Activated T-helper 2 cell treated with anti-CD3 and anti-CD28 coated beads, Interferon-gamma antibody, Interleukin-2, Interleukin-4, amounts not matched to agents 10 μg/mL and 5 μg/mL and 100 μg/mL, durations not matched to agents 14 hours and 24 hours and 36 hours (primary cell): Measurements from ENCODE around the gene KIF16B. TPM values are rescaled to one million over a fixed set of nuclear protein-coding genes. Genes with fewer than 3 reads are reported as not detected.

Experiments
- DNase-seq: peaks from one replicate; pipeline ENCODE4 v3.0.0; 2021; ENCODE audit warnings: low spot score
- H3K27ac Mint-ChIP-seq: one replicate; pipeline ENCODE4 v1.8.0; 2021; ENCODE audit warnings: mixed read lengths
- H3K27me3 Mint-ChIP-seq: one replicate; pipeline ENCODE4 v1.8.0; 2021; ENCODE audit warnings: low read depth, mixed read lengths
- H3K36me3 Mint-ChIP-seq: one replicate; pipeline ENCODE4 v1.8.0; 2021; ENCODE audit warnings: low read depth, mixed read lengths
- H3K4me1 Mint-ChIP-seq: one replicate; pipeline ENCODE4 v1.8.0; 2021; ENCODE audit warnings: low read depth, mixed read lengths
- H3K4me3 Mint-ChIP-seq: one replicate; pipeline ENCODE4 v1.8.0; 2021; ENCODE audit warnings: low read depth, mild to moderate bottlenecking, moderate library complexity, mixed read lengths
- H3K9me3 Mint-ChIP-seq: one replicate; pipeline ENCODE4 v1.8.0; 2021; ENCODE audit warnings: mixed read lengths
- intact Hi-C: fragments of 100-400 bp; cut with micrococcal nuclease; formaldehyde crosslinking; loops from one replicate; pipeline ENCODE4 v1.15.1; 2023
- total RNA-seq: library from RNA; stranded (reverse); gene quantifications from 2 replicates; pipeline ENCODE4 v1.2.3, GENCODE V29; 2022

KIF16B gene
- total RNA-seq, 1 donor from 2014 or later = 6.8 TPM

- no peaks in the 10 kb centered on the region for H3K36me3 Mint-ChIP-seq
- H3K4me3 Mint-ChIP-seq = no peak overlapping the region
- no peaks in the 10 kb centered on the region for H3K9me3 Mint-ChIP-seq
- DNase-seq = no peak
- H3K27me3 Mint-ChIP-seq = no peaks in the 10 kb centered on the region
- peaks cover under 1% of the 10 kb centered on the region for H3K4me1 Mint-ChIP-seq
- intact Hi-C loops = no loop called here
- H3K27ac Mint-ChIP-seq = no peak overlapping the region
Measured at GRCh38 chr20:16560216-16560615, 13.0 kb downstream of the KIF16B start.

GRCh38 chr20:16556301-16556700, 16.9 kb downstream of the KIF16B start:
- Mint-ChIP-seq H3K27me3 (no peaks in the 10 kb centered on the region), H3K4me3 (no peak overlapping the region), H3K9me3 (no peaks in the 10 kb centered on the region), H3K4me1 (no peaks in the 10 kb centered on the region), H3K36me3 (no peaks in the 10 kb centered on the region), H3K27ac (no peak overlapping the region)
- no peak for DNase-seq
- intact Hi-C loops = no loop called here

GRCh38 chr20:16555754-16556153, 17.5 kb downstream of the KIF16B start:
- H3K36me3 Mint-ChIP-seq = no peaks in the 10 kb centered on the region
- H3K9me3 Mint-ChIP-seq = no peaks in the 10 kb centered on the region
- H3K27ac Mint-ChIP-seq = no peak overlapping the region

GRCh38 chr20:16554766-16555543, 18.3 kb downstream of the KIF16B start:
- no peaks in the 10 kb centered on the region for H3K9me3 Mint-ChIP-seq
- H3K27me3 Mint-ChIP-seq = no peaks in the 10 kb centered on the region
- H3K36me3 Mint-ChIP-seq = no peaks in the 10 kb centered on the region
- no peaks in the 10 kb centered on the region for H3K4me1 Mint-ChIP-seq
- intact Hi-C loops = no loop called here
- no peak overlapping the region for H3K4me3 Mint-ChIP-seq
- no peak for DNase-seq
- no peak overlapping the region for H3K27ac Mint-ChIP-seq

More at GRCh38 chr20:16555754-16556153, 17.5 kb downstream of the KIF16B start:
- H3K4me3 Mint-ChIP-seq = no peak overlapping the region
- intact Hi-C loops = no loop called here
- H3K27me3 Mint-ChIP-seq = no peaks in the 10 kb centered on the region
- no peaks in the 10 kb centered on the region for H3K4me1 Mint-ChIP-seq
- DNase-seq = no peak

- DNase-seq = no peak
- no peaks in the 10 kb centered on the region for H3K4me1 Mint-ChIP-seq
- H3K4me3 Mint-ChIP-seq = no peak overlapping the region
- H3K9me3 Mint-ChIP-seq = no peaks in the 10 kb centered on the region
- no peaks in the 10 kb centered on the region for H3K27me3 Mint-ChIP-seq
- no peaks in the 10 kb centered on the region for H3K36me3 Mint-ChIP-seq
- no peak overlapping the region for H3K27ac Mint-ChIP-seq
- intact Hi-C loops = no loop called here
Measured at GRCh38 chr20:16553684-16554083, 19.6 kb downstream of the KIF16B start.

GRCh38 chr20:16553101-16553500, 20.1 kb downstream of the KIF16B start:
- Mint-ChIP-seq H3K9me3 (no peaks in the 10 kb centered on the region), H3K36me3 (no peaks in the 10 kb centered on the region), H3K27ac (no peak overlapping the region), H3K27me3 (no peaks in the 10 kb centered on the region), H3K4me3 (no peak overlapping the region), H3K4me1 (no peaks in the 10 kb centered on the region)
- intact Hi-C loops = no loop called here
- no peak for DNase-seq

- no peaks in the 10 kb centered on the region for H3K36me3 Mint-ChIP-seq
- H3K9me3 Mint-ChIP-seq = no peaks in the 10 kb centered on the region
- intact Hi-C loops = no loop called here
- H3K4me3 Mint-ChIP-seq = no peak overlapping the region
- no peaks in the 10 kb centered on the region for H3K4me1 Mint-ChIP-seq
- H3K27me3 Mint-ChIP-seq = no peaks in the 10 kb centered on the region
- H3K27ac Mint-ChIP-seq = no peak overlapping the region
- no peak for DNase-seq
Measured at GRCh38 chr20:16552015-16552414, 21.2 kb downstream of the KIF16B start.

GRCh38 chr20:16551607-16552006, 21.6 kb downstream of the KIF16B start:
- Mint-ChIP-seq H3K27ac (no peak overlapping the region), H3K4me3 (no peak overlapping the region), H3K27me3 (no peaks in the 10 kb centered on the region), H3K36me3 (no peaks in the 10 kb centered on the region), H3K4me1 (no peaks in the 10 kb centered on the region), H3K9me3 (no peaks in the 10 kb centered on the region)
- DNase-seq = no peak
- intact Hi-C loops = no loop called here

GRCh38 chr20:16548068-16548672, 25.1 kb downstream of the KIF16B start:
- H3K27ac Mint-ChIP-seq = no peak overlapping the region
- no peaks in the 10 kb centered on the region for H3K9me3 Mint-ChIP-seq
- no peak overlapping the region for H3K4me3 Mint-ChIP-seq
- no peaks in the 10 kb centered on the region for H3K4me1 Mint-ChIP-seq
- no peak for DNase-seq
- intact Hi-C loops = no loop called here
- H3K27me3 Mint-ChIP-seq = no peaks in the 10 kb centered on the region
- H3K36me3 Mint-ChIP-seq = no peaks in the 10 kb centered on the region

GRCh38 chr20:16544949-16545348, 28.3 kb downstream of the KIF16B start:
- no peak for DNase-seq
- Mint-ChIP-seq H3K4me1 (no peaks in the 10 kb centered on the region), H3K27ac (no peak overlapping the region), H3K36me3 (no peaks in the 10 kb centered on the region), H3K4me3 (no peak overlapping the region), H3K9me3 (no peaks in the 10 kb centered on the region), H3K27me3 (no peaks in the 10 kb centered on the region)
- intact Hi-C loops = loop anchor here (1.0 kb wide), 1 partner anchor 21 kb away; no protein-coding TSS in a partner anchor

GRCh38 chr20:16542477-16542876, 30.8 kb downstream of the KIF16B start:
- no peaks in the 10 kb centered on the region for H3K9me3 Mint-ChIP-seq
- DNase-seq = no peak
- no peak overlapping the region for H3K27ac Mint-ChIP-seq
- no peak overlapping the region for H3K4me3 Mint-ChIP-seq
- H3K27me3 Mint-ChIP-seq = no peaks in the 10 kb centered on the region
- H3K36me3 Mint-ChIP-seq = no peaks in the 10 kb centered on the region
- peaks cover 4% of the 10 kb centered on the region for H3K4me1 Mint-ChIP-seq
- intact Hi-C loops = no loop called here

- no peaks in the 10 kb centered on the region for H3K27me3 Mint-ChIP-seq
- no peak overlapping the region for H3K4me3 Mint-ChIP-seq
- no peaks in the 10 kb centered on the region for H3K36me3 Mint-ChIP-seq
- H3K27ac Mint-ChIP-seq = no peak overlapping the region
- no peaks in the 10 kb centered on the region for H3K9me3 Mint-ChIP-seq
- peaks cover 4% of the 10 kb centered on the region for H3K4me1 Mint-ChIP-seq
- DNase-seq = no peak
- intact Hi-C loops = no loop called here
Measured at GRCh38 chr20:16541878-16542277, 31.4 kb downstream of the KIF16B start.

- intact Hi-C loops = no loop called here
- H3K4me1 Mint-ChIP-seq = peaks cover 4% of the 10 kb centered on the region
- no peaks in the 10 kb centered on the region for H3K36me3 Mint-ChIP-seq
- no peak for DNase-seq
- no peaks in the 10 kb centered on the region for H3K9me3 Mint-ChIP-seq
- H3K27me3 Mint-ChIP-seq = no peaks in the 10 kb centered on the region
- no peak overlapping the region for H3K4me3 Mint-ChIP-seq
- no peak overlapping the region for H3K27ac Mint-ChIP-seq
Measured at GRCh38 chr20:16541226-16541625, 32.0 kb downstream of the KIF16B start.
